ENCODE results near the gene BTD.

DNA sequence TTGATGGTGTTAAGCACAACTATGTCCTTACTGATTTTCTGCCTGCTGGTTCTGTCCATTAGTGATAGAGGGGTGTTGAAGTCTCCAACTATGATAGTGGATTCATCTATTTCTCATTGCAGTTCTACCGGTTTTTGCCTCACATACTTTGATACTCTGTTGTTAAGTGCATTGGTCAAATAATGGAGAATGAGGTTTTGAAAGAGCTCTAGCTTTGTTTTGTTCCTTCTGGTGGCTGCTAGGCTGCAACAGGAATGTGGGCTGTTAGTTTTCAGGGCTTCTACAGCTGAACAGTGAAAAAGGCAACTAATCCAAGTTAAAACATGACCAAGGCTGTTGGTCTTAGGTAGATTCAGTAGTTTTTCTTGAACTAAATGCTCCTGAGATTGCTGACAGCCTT is 62.6 kb downstream of the BTD start:
- TF ChIP-seq POLR2AphosphoS5 (IDR thresholded peaks at IDR 0.05; ENCODE audit: borderline replicate concordance, low read depth, low read length) (no peak), EZH2 (IDR thresholded peaks at IDR 0.05) (no peak)

Data from SK-N-MC (cell line).